Measurements from ENCODE around the gene C14orf132.

Gene C14orf132

GRCh38 chr14:96102081-96102856, 63.1 kb downstream of the C14orf132 start:
- no peak for DNase-seq

- DNase-seq = no peak
These were observed 63.9 kb downstream of the C14orf132 start for GRCh38 chr14:96103075-96103474.

GRCh38 chr14:96103560-96104460, 64.6 kb downstream of the C14orf132 start:
- DNase-seq = no peak

- DNase-seq = no peak
These were observed 65.4 kb downstream of the C14orf132 start for GRCh38 chr14:96104469-96105057.

GRCh38 chr14:96105089-96105925, 66.1 kb downstream of the C14orf132 start:
- DNase-seq = no peak

GRCh38 chr14:96105926-96106441, 66.8 kb downstream of the C14orf132 start:
- no peak for DNase-seq

GRCh38 chr14:96106891-96107290, 67.7 kb downstream of the C14orf132 start:
- no peak for DNase-seq

GRCh38 chr14:96108061-96108795, 69.1 kb downstream of the C14orf132 start:
- DNase-seq = no peak

GRCh38 chr14:96108911-96109310, 69.7 kb downstream of the C14orf132 start:
- DNase-seq = no peak

GRCh38 chr14:96109596-96110355, 70.6 kb downstream of the C14orf132 start:
- no peak for DNase-seq

- no peak for DNase-seq
These were observed 72.9 kb downstream of the C14orf132 start for GRCh38 chr14:96112032-96112431.

- no peak for DNase-seq
These were observed 74.8 kb downstream of the C14orf132 start for GRCh38 chr14:96114002-96114401.

- DNase-seq = peak; percentile 19
These were observed 78.1 kb downstream of the C14orf132 start for GRCh38 chr14:96117101-96117897.

- DNase-seq = no peak
These were observed 78.8 kb downstream of the C14orf132 start for GRCh38 chr14:96117960-96118359.

- DNase-seq = no peak
These were observed 79.2 kb downstream of the C14orf132 start for GRCh38 chr14:96118391-96118790.

GRCh38 chr14:96119947-96120346, 80.8 kb downstream of the C14orf132 start:
- no peak for DNase-seq

- DNase-seq = no peak
These were observed 81.2 kb downstream of the C14orf132 start for GRCh38 chr14:96120392-96120791.

- DNase-seq = no peak
These were observed 81.8 kb downstream of the C14orf132 start for GRCh38 chr14:96120941-96121340.

GRCh38 chr14:96121660-96122395, 82.7 kb downstream of the C14orf132 start:
- DNase-seq = no peak

Data from NCI-H2227 treated with DMSO at 0.1 percent for 48 hours (cell line).